PFSK-1 (cell line): Measurements from ENCODE around the gene GNAS-AS1.

Source experiments
- POLR2AphosphoS5 ChIP-seq: IDR thresholded peaks from 2 replicates; pipeline ENCODE4 v1.6.1; 2012; ENCODE audit warnings: low read depth, mild to moderate bottlenecking, control low read depth, low read length, moderate library complexity
- SIN3A ChIP-seq: IDR thresholded peaks from 2 replicates; pipeline ENCODE4 v1.6.1; 2012; ENCODE audit warnings: mild to moderate bottlenecking, low read length, moderate library complexity, borderline replicate concordance; ENCODE audit not compliant: insufficient read depth
- TAF1 ChIP-seq: IDR thresholded peaks from 2 replicates; pipeline ENCODE4 v1.6.1; 2012; ENCODE audit warnings: low read length, control low read depth, borderline replicate concordance; ENCODE audit not compliant: insufficient read depth
- TF ChIP-seq, protein P1 (sequence below), 2 experiments: IDR thresholded peaks; 2 replicates each; pipeline versions ENCODE4 v1.6.1 to v1.8.0; 2011 to 2012; ENCODE audit warnings: low read depth in 2 of 2, low read length in 2 of 2, control low read depth in 1 of 2, inconsistent platforms in 1 of 2, mild to moderate bottlenecking in 1 of 2, moderate library complexity in 1 of 2; ENCODE audit not compliant: insufficient read depth in 1 of 2

- no peak; the same call in 1 of the 2 replicates for TF ChIP-seq POLR2AphosphoS5
- TF ChIP-seq, protein P1, sequence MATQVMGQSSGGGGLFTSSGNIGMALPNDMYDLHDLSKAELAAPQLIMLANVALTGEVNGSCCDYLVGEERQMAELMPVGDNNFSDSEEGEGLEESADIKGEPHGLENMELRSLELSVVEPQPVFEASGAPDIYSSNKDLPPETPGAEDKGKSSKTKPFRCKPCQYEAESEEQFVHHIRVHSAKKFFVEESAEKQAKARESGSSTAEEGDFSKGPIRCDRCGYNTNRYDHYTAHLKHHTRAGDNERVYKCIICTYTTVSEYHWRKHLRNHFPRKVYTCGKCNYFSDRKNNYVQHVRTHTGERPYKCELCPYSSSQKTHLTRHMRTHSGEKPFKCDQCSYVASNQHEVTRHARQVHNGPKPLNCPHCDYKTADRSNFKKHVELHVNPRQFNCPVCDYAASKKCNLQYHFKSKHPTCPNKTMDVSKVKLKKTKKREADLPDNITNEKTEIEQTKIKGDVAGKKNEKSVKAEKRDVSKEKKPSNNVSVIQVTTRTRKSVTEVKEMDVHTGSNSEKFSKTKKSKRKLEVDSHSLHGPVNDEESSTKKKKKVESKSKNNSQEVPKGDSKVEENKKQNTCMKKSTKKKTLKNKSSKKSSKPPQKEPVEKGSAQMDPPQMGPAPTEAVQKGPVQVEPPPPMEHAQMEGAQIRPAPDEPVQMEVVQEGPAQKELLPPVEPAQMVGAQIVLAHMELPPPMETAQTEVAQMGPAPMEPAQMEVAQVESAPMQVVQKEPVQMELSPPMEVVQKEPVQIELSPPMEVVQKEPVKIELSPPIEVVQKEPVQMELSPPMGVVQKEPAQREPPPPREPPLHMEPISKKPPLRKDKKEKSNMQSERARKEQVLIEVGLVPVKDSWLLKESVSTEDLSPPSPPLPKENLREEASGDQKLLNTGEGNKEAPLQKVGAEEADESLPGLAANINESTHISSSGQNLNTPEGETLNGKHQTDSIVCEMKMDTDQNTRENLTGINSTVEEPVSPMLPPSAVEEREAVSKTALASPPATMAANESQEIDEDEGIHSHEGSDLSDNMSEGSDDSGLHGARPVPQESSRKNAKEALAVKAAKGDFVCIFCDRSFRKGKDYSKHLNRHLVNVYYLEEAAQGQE (IDR thresholded peaks at IDR 0.05; ENCODE audit: insufficient read depth in 1 of 2, low read depth in 2 of 2, low read length in 2 of 2): no peak
- no peak for TF ChIP-seq TAF1
- no peak; the same call in 1 of the 2 replicates for TF ChIP-seq SIN3A
Measured at GRCh38 chr20:58892141-58892931, 41.6 kb upstream of the GNAS-AS1 start.
